ENCODE data around the gene CCDC14.

The CCDC14 gene

GRCh38 chr3:123941121-123941520, 19.9 kb downstream of the CCDC14 start:
- no peaks in the 10 kb centered on the region for H3K4me1 ChIP-seq (ENCODE audit: control insufficient read depth, insufficient read depth, low read length)
- no peak for DNase-seq (ENCODE audit: low read depth, low spot score)
- H3K27me3 ChIP-seq (ENCODE audit: control insufficient read depth, insufficient read depth, low read length) = no peaks in the 10 kb centered on the region
- no peaks in the 10 kb centered on the region for H3K9me3 ChIP-seq (ENCODE audit: control insufficient read depth, insufficient read depth, low read length)
- H3K36me3 ChIP-seq (ENCODE audit: control insufficient read depth, insufficient read depth, low read length) = peaks cover 12% of the 10 kb centered on the region; the same call in 1 of the 2 replicates
- no peak overlapping the region for H3K27ac ChIP-seq (ENCODE audit: low read length)
- WGBS (ENCODE audit: insufficient coverage, insufficient read length) = no CpG with 5 or more reads among the region's 2 CpGs
- no peak overlapping the region for H3K4me3 ChIP-seq (ENCODE audit: low read length)

- H3K27me3 ChIP-seq (ENCODE audit: control insufficient read depth, insufficient read depth, low read length) = no peaks in the 10 kb centered on the region
- H3K27ac ChIP-seq (ENCODE audit: low read length) = no peak overlapping the region
- no peak for DNase-seq (ENCODE audit: low read depth, low spot score)
- no peak overlapping the region for H3K4me3 ChIP-seq (ENCODE audit: low read length)
- no peaks in the 10 kb centered on the region for H3K4me1 ChIP-seq (ENCODE audit: control insufficient read depth, insufficient read depth, low read length)
- no CpG with 5 or more reads among the region's 2 CpGs for WGBS (ENCODE audit: insufficient coverage, insufficient read length)
- no peaks in the 10 kb centered on the region for H3K9me3 ChIP-seq (ENCODE audit: control insufficient read depth, insufficient read depth, low read length)
- peaks cover 11% of the 10 kb centered on the region; the same call in 1 of the 2 replicates for H3K36me3 ChIP-seq (ENCODE audit: control insufficient read depth, insufficient read depth, low read length)
These were observed 21.3 kb downstream of the CCDC14 start for GRCh38 chr3:123939706-123940105.

- Histone ChIP-seq H3K27me3 (ENCODE audit: control insufficient read depth, insufficient read depth, low read length) (no peaks in the 10 kb centered on the region), H3K36me3 (ENCODE audit: control insufficient read depth, insufficient read depth, low read length) (peaks cover 3% of the 10 kb centered on the region; the same call in 1 of the 2 replicates), H3K9me3 (ENCODE audit: control insufficient read depth, insufficient read depth, low read length) (no peaks in the 10 kb centered on the region), H3K4me1 (ENCODE audit: control insufficient read depth, insufficient read depth, low read length) (no peaks in the 10 kb centered on the region), H3K4me3 (ENCODE audit: low read length) (no peak overlapping the region), H3K27ac (ENCODE audit: low read length) (no peak overlapping the region)
- no peak for DNase-seq (ENCODE audit: low read depth, low spot score)
- no CpG with 5 or more reads among the region's 2 CpGs for WGBS (ENCODE audit: insufficient coverage, insufficient read length)
These were observed 24.6 kb downstream of the CCDC14 start for GRCh38 chr3:123936400-123936799.

GRCh38 chr3:123935830-123936229, 25.2 kb downstream of the CCDC14 start:
- no peak overlapping the region for H3K27ac ChIP-seq (ENCODE audit: low read length)
- no peaks in the 10 kb centered on the region for H3K9me3 ChIP-seq (ENCODE audit: control insufficient read depth, insufficient read depth, low read length)
- H3K4me1 ChIP-seq (ENCODE audit: control insufficient read depth, insufficient read depth, low read length) = no peaks in the 10 kb centered on the region
- no peaks in the 10 kb centered on the region for H3K27me3 ChIP-seq (ENCODE audit: control insufficient read depth, insufficient read depth, low read length)
- no peak for DNase-seq (ENCODE audit: low read depth, low spot score)
- peaks cover 2% of the 10 kb centered on the region; the same call in 1 of the 2 replicates for H3K36me3 ChIP-seq (ENCODE audit: control insufficient read depth, insufficient read depth, low read length)
- no peak overlapping the region for H3K4me3 ChIP-seq (ENCODE audit: low read length)

- Histone ChIP-seq H3K4me1 (ENCODE audit: control insufficient read depth, insufficient read depth, low read length) (no peaks in the 10 kb centered on the region), H3K36me3 (ENCODE audit: control insufficient read depth, insufficient read depth, low read length) (no peaks in the 10 kb centered on the region), H3K27me3 (ENCODE audit: control insufficient read depth, insufficient read depth, low read length) (no peaks in the 10 kb centered on the region), H3K27ac (ENCODE audit: low read length) (no peak overlapping the region), H3K4me3 (ENCODE audit: low read length) (no peak overlapping the region), H3K9me3 (ENCODE audit: control insufficient read depth, insufficient read depth, low read length) (no peaks in the 10 kb centered on the region)
- DNase-seq (ENCODE audit: low read depth, low spot score) = no peak
- WGBS (ENCODE audit: insufficient coverage, insufficient read length) = no CpG with 5 or more reads among the region's 2 CpGs
These were observed 26.8 kb downstream of the CCDC14 start for GRCh38 chr3:123934250-123934649.

GRCh38 chr3:123930445-123930844, 30.6 kb downstream of the CCDC14 start:
- Histone ChIP-seq H3K4me1 (ENCODE audit: control insufficient read depth, insufficient read depth, low read length) (no peaks in the 10 kb centered on the region), H3K27ac (ENCODE audit: low read length) (no peak overlapping the region), H3K36me3 (ENCODE audit: control insufficient read depth, insufficient read depth, low read length) (no peaks in the 10 kb centered on the region), H3K4me3 (ENCODE audit: low read length) (no peak overlapping the region), H3K27me3 (ENCODE audit: control insufficient read depth, insufficient read depth, low read length) (no peaks in the 10 kb centered on the region), H3K9me3 (ENCODE audit: control insufficient read depth, insufficient read depth, low read length) (no peaks in the 10 kb centered on the region)
- DNase-seq (ENCODE audit: low read depth, low spot score) = no peak

- H3K36me3 ChIP-seq (ENCODE audit: control insufficient read depth, insufficient read depth, low read length) = no peaks in the 10 kb centered on the region
- H3K4me3 ChIP-seq (ENCODE audit: low read length) = no peak overlapping the region
- H3K27ac ChIP-seq (ENCODE audit: low read length) = no peak overlapping the region
- H3K4me1 ChIP-seq (ENCODE audit: control insufficient read depth, insufficient read depth, low read length) = no peaks in the 10 kb centered on the region
- no peak for DNase-seq (ENCODE audit: low read depth, low spot score)
- no peaks in the 10 kb centered on the region for H3K27me3 ChIP-seq (ENCODE audit: control insufficient read depth, insufficient read depth, low read length)
- WGBS (ENCODE audit: insufficient coverage, insufficient read length) = no CpG with 5 or more reads among the region's 9 CpGs
- H3K9me3 ChIP-seq (ENCODE audit: control insufficient read depth, insufficient read depth, low read length) = no peaks in the 10 kb centered on the region
These were observed 31.7 kb downstream of the CCDC14 start for GRCh38 chr3:123929325-123929724.

GRCh38 chr3:123926396-123926795, 34.6 kb downstream of the CCDC14 start:
- no peak overlapping the region for H3K4me3 ChIP-seq (ENCODE audit: low read length)
- no peaks in the 10 kb centered on the region for H3K27me3 ChIP-seq (ENCODE audit: control insufficient read depth, insufficient read depth, low read length)
- no peak overlapping the region for H3K27ac ChIP-seq (ENCODE audit: low read length)
- H3K9me3 ChIP-seq (ENCODE audit: control insufficient read depth, insufficient read depth, low read length) = no peaks in the 10 kb centered on the region
- H3K36me3 ChIP-seq (ENCODE audit: control insufficient read depth, insufficient read depth, low read length) = no peaks in the 10 kb centered on the region
- H3K4me1 ChIP-seq (ENCODE audit: control insufficient read depth, insufficient read depth, low read length) = no peaks in the 10 kb centered on the region
- DNase-seq (ENCODE audit: low read depth, low spot score) = no peak

GRCh38 chr3:123920868-123921267, 40.2 kb downstream of the CCDC14 start:
- no peaks in the 10 kb centered on the region for H3K4me1 ChIP-seq (ENCODE audit: control insufficient read depth, insufficient read depth, low read length)
- H3K9me3 ChIP-seq (ENCODE audit: control insufficient read depth, insufficient read depth, low read length) = no peaks in the 10 kb centered on the region
- no peak for DNase-seq (ENCODE audit: low read depth, low spot score)
- H3K36me3 ChIP-seq (ENCODE audit: control insufficient read depth, insufficient read depth, low read length) = peaks cover 5% of the 10 kb centered on the region; the same call in 1 of the 2 replicates
- no peak overlapping the region for H3K4me3 ChIP-seq (ENCODE audit: low read length)
- H3K27ac ChIP-seq (ENCODE audit: low read length) = no peak overlapping the region
- H3K27me3 ChIP-seq (ENCODE audit: control insufficient read depth, insufficient read depth, low read length) = no peaks in the 10 kb centered on the region

- H3K36me3 ChIP-seq (ENCODE audit: control insufficient read depth, insufficient read depth, low read length) = peaks cover 5% of the 10 kb centered on the region; the same call in 1 of the 2 replicates
- DNase-seq (ENCODE audit: low read depth, low spot score) = no peak
- H3K27me3 ChIP-seq (ENCODE audit: control insufficient read depth, insufficient read depth, low read length) = no peaks in the 10 kb centered on the region
- no peaks in the 10 kb centered on the region for H3K9me3 ChIP-seq (ENCODE audit: control insufficient read depth, insufficient read depth, low read length)
- H3K4me1 ChIP-seq (ENCODE audit: control insufficient read depth, insufficient read depth, low read length) = no peaks in the 10 kb centered on the region
- H3K4me3 ChIP-seq (ENCODE audit: low read length) = no peak overlapping the region
- no peak overlapping the region for H3K27ac ChIP-seq (ENCODE audit: low read length)
- WGBS (ENCODE audit: insufficient coverage, insufficient read length) = no CpG with 5 or more reads among the region's 1 CpG
These were observed 40.6 kb downstream of the CCDC14 start for GRCh38 chr3:123920383-123920782.

- no peak for DNase-seq (ENCODE audit: low read depth, low spot score)
- H3K4me1 ChIP-seq (ENCODE audit: control insufficient read depth, insufficient read depth, low read length) = no peaks in the 10 kb centered on the region
- no CpG with 5 or more reads among the region's 3 CpGs for WGBS (ENCODE audit: insufficient coverage, insufficient read length)
- H3K27ac ChIP-seq (ENCODE audit: low read length) = no peak overlapping the region
- no peaks in the 10 kb centered on the region for H3K27me3 ChIP-seq (ENCODE audit: control insufficient read depth, insufficient read depth, low read length)
- H3K9me3 ChIP-seq (ENCODE audit: control insufficient read depth, insufficient read depth, low read length) = no peaks in the 10 kb centered on the region
- peaks cover 5% of the 10 kb centered on the region; the same call in 1 of the 2 replicates for H3K36me3 ChIP-seq (ENCODE audit: control insufficient read depth, insufficient read depth, low read length)
- H3K4me3 ChIP-seq (ENCODE audit: low read length) = no peak overlapping the region
These were observed 41.7 kb downstream of the CCDC14 start for GRCh38 chr3:123919353-123919752.
